A549 (cell line): ENCODE measurements around the gene FAM50A. TPM values are rescaled to one million over a fixed set of nuclear protein-coding genes. Genes with fewer than 3 reads are reported as not detected.

Experiments used
- ATAC-seq, 2 experiments: fragments of 200-7000 bp in 1 of 2; fragments of >200 bp in 1 of 2; cut with Nextera tagmentation in 1 of 2; cut with Tn5 transposase in 1 of 2; 3 replicates each; pipeline versions ENCODE4 v1.8.0 to v1.9.1; 2018 to 2020; ENCODE audit warnings: mild to moderate bottlenecking in 1 of 2, moderate library complexity in 1 of 2
- CTCF ChIA-PET: fragments of 300-600 bp; sonication (Branson Sonifier 250); formaldehyde crosslinking; extraction: SDS; loops from one replicate; lab custom pipeline; 2021; ENCODE audit warnings: antibody characterized with exemption, inconsistent platforms; lab: Yijun Ruan, JAX
- POLR2A ChIA-PET: fragments of 350-600 bp; formaldehyde crosslinking; extraction: SDS; loops from one replicate; lab custom pipeline; 2021; ENCODE audit warnings: antibody characterized with exemption, inconsistent platforms; lab: Yijun Ruan, JAX
- DNase-seq, 2 experiments: peaks; one replicate each; pipeline versions ENCODE4 v3.0.0 to v3.0.0-alpha.2; 2011 to 2016; ENCODE audit warnings: low read depth in 1 of 2, low spot score in 1 of 2
- FAIRE-seq: peaks from 2 replicates; lab custom pipeline; 2011; peaks lifted over from hg19 to GRCh38; lab: Jason Lieb, UNC
- H3K27ac ChIP-seq, 2 experiments: fragments of >200 bp; sonication (Bioruptor Twin); formaldehyde crosslinking; 3 replicates each; pipeline ENCODE4 v1.5.1; 2016 to 2017
- H3K4me1 ChIP-seq: fragments of >200 bp; sonication (Bioruptor Twin); formaldehyde crosslinking; 3 replicates; pipeline ENCODE4 v1.6.1; 2016
- H3K4me2 ChIP-seq: fragments of >200 bp; sonication (Bioruptor Twin); formaldehyde crosslinking; 3 replicates; pipeline ENCODE4 v1.6.1; 2016
- H3K4me3 ChIP-seq: fragments of >200 bp; sonication (Bioruptor Twin); formaldehyde crosslinking; 3 replicates; pipeline ENCODE4 v1.5.1; 2016
- H3K9me3 ChIP-seq: fragments of >200 bp; sonication (Bioruptor Twin); formaldehyde crosslinking; 3 replicates; pipeline ENCODE4 v1.6.1; 2016
- BCL3 ChIP-seq: fragments of >200 bp; sonication (Bioruptor Twin); formaldehyde crosslinking; IDR thresholded peaks from 3 replicates; pipeline ENCODE4 v1.6.1; 2016
- CBX8 ChIP-seq: fragments of 200-600 bp; sonication (generic); IDR thresholded peaks from 2 replicates; pipeline ENCODE4 v1.6.1; 2016
- CEBPB ChIP-seq, 2 experiments: fragments of >200 bp in 1 of 2; sonication (Bioruptor Twin) in 1 of 2; formaldehyde crosslinking in 1 of 2; IDR thresholded peaks; 2 replicates each; pipeline ENCODE4 v1.6.1; 2012 to 2016
- CHD2 ChIP-seq: fragments of 150-350 bp; IDR thresholded peaks from 2 replicates; pipeline ENCODE4 v1.6.1; 2014; ENCODE audit warnings: low read length; ENCODE audit not compliant: partially characterized antibody
- E2F6 ChIP-seq: IDR thresholded peaks from 2 replicates; pipeline ENCODE4 v1.6.1; 2012; ENCODE audit warnings: low read depth, borderline replicate concordance
- ELK1 ChIP-seq: fragments of 150-350 bp; IDR thresholded peaks from 2 replicates; pipeline ENCODE4 v1.6.1; 2014; ENCODE audit warnings: low read depth, mild to moderate bottlenecking, low read length
- FOSB ChIP-seq: fragments of 250-450 bp; sonication (Bioruptor Pico); IDR thresholded peaks from 2 replicates; pipeline ENCODE4 v1.5.0; 2020; ENCODE audit warnings: mild to moderate bottlenecking, moderate library complexity
- HES2 ChIP-seq: fragments of >200 bp; sonication (Bioruptor Twin); formaldehyde crosslinking; IDR thresholded peaks from 2 replicates; pipeline ENCODE4 v1.6.1; 2016
- HMGXB4 ChIP-seq: fragments of 250-450 bp; sonication (Bioruptor Pico); IDR thresholded peaks from 2 replicates; pipeline ENCODE4 v1.5.0; 2021; ENCODE audit warnings: mild to moderate bottlenecking, moderate library complexity, borderline replicate concordance
- HOXB13 ChIP-seq: fragments of 250-450 bp; sonication (Bioruptor Pico); IDR thresholded peaks from 2 replicates; pipeline ENCODE4 v1.5.0; 2020; ENCODE audit warnings: low read depth, mild to moderate bottlenecking, moderate library complexity
- MAFK ChIP-seq: fragments of 450-650 bp; IDR thresholded peaks from 2 replicates; pipeline ENCODE4 v1.6.1; 2014; ENCODE audit not compliant: partially characterized antibody
- MAZ ChIP-seq: fragments of 150-350 bp; IDR thresholded peaks from 2 replicates; pipeline ENCODE4 v1.6.1; 2014; ENCODE audit warnings: antibody characterized with exemption, low read depth, low read length, borderline replicate concordance
- MYC ChIP-seq: IDR thresholded peaks from 2 replicates; pipeline ENCODE4 v1.6.1; 2012; ENCODE audit warnings: mild to moderate bottlenecking, inconsistent platforms, low read length, improper control_type of control experiment, borderline replicate concordance
- PHF8 ChIP-seq: fragments of 200-600 bp; sonication (generic); IDR thresholded peaks from 2 replicates; pipeline ENCODE4 v1.6.1; 2016; ENCODE audit warnings: low read depth, mild to moderate bottlenecking, antibody characterized with exemption, moderate library complexity, borderline replicate concordance
- POLR2AphosphoS2 ChIP-seq: conservative IDR thresholded peaks from 2 replicates; pipeline ENCODE4 v1.6.1; 2012; ENCODE audit warnings: low read length, improper control_type of control experiment, inconsistent platforms
- RCOR1 ChIP-seq: fragments of 150-350 bp; IDR thresholded peaks from 2 replicates; pipeline ENCODE4 v1.6.1; 2014; ENCODE audit warnings: antibody characterized with exemption, low read length, low read depth
- REST ChIP-seq: fragments of 200-600 bp; sonication (generic); IDR thresholded peaks from 2 replicates; pipeline ENCODE4 v1.6.1; 2016; ENCODE audit warnings: antibody characterized with exemption, mild to moderate bottlenecking, moderate library complexity
- RNF2 ChIP-seq: fragments of 200-600 bp; sonication (generic); IDR thresholded peaks from 2 replicates; pipeline ENCODE4 v1.6.1; 2016; ENCODE audit warnings: low read depth, mild to moderate bottlenecking, antibody characterized with exemption, moderate library complexity, borderline replicate concordance
- TP53 ChIP-seq: fragments of 250-450 bp; sonication (Bioruptor Pico); IDR thresholded peaks from 2 replicates; pipeline ENCODE4 v1.5.0; 2021; ENCODE audit warnings: mild to moderate bottlenecking, moderate library complexity
- WGBS: methylation state at CpG from one replicate; pipeline ENCODE4 v1.1.6; 2017; ENCODE audit errors: missing lambda C conversion rate; 5-methylcytosine and 5-hydroxymethylcytosine counted together
- polyA plus RNA-seq, 4 experiments: library from polyadenylated mRNA; depleted of rRNA in 3 of 4; stranded (reverse); fragments of >200 nt; fragmentation: RNase III in 1 of 4; extraction: RNeasy Plus Mini Kit Qiagen cat#74134 plus additional on column Dnase treatment in 1 of 4; gene quantifications; 2 replicates in 3 of 4; 3 replicates in 1 of 4; pipeline ENCODE4 v1.2.3, GENCODE V29; 2011 to 2017

Gene FAM50A
- polyA plus RNA-seq, 2 of the 4 experiments (the other 2 are of a cell fraction): 57.8 to 123 TPM

GRCh38 chrX:154429711-154430110, 14.2 kb upstream of the FAM50A start:
- ATAC-seq (no peak), FAIRE-seq (no peak), DNase-seq (no peak)
- H3K4me3 ChIP-seq: no peak overlapping the region
- CTCF ChIA-PET: interaction anchor here (1.0 kb wide), 1 partner anchor 12 kb away, joined by 3 read pairs; no protein-coding TSS in a partner anchor
- H3K9me3 ChIP-seq: no peaks in the 10 kb centered on the region
- no peak overlapping the region for H3K27ac ChIP-seq
- peaks cover 11% of the 10 kb centered on the region; the same call in 2 of the 3 replicates for H3K4me1 ChIP-seq
- H3K4me2 ChIP-seq: peak overlapping the region; percentile 88
- 88% methylated on average over 2 of the region's 2 CpGs for WGBS
- POLR2A ChIA-PET: no interaction called here
- no peak for TF ChIP-seq HOXB13 (CRISPR knock-in tag)
- no peak for TF ChIP-seq BCL3
- no peak for TF ChIP-seq REST
- TF ChIP-seq CBX8: no peak
- TF ChIP-seq TP53 (CRISPR knock-in tag): no peak
- TF ChIP-seq POLR2AphosphoS2: no peak
- TF ChIP-seq ELK1: no peak
- TF ChIP-seq RNF2: no peak
- TF ChIP-seq MAFK: no peak
- no peak for TF ChIP-seq CEBPB (IDR thresholded peaks at IDR 0.05)
- no peak for TF ChIP-seq E2F6
- no peak for TF ChIP-seq HES2
- no peak for TF ChIP-seq MYC
- TF ChIP-seq FOSB (CRISPR knock-in tag): no peak
- TF ChIP-seq RCOR1: no peak
- TF ChIP-seq PHF8: no peak
- TF ChIP-seq CHD2: no peak
- TF ChIP-seq HMGXB4 (CRISPR knock-in tag): no peak
- no peak for TF ChIP-seq MAZ
